Esophagus (tissue), 2 donors: Measurements from ENCODE around the gene BIN2. TPM values are rescaled to one million over a fixed set of nuclear protein-coding genes. Genes with fewer than 3 reads are reported as not detected.

Experiments
- H3K27ac ChIP-seq, 2 donors: one replicate each; pipeline ENCODE4 v1.5.1; 2013; ENCODE audit warnings: low read depth in 2 of 2, mild to moderate bottlenecking in 2 of 2, inconsistent platforms in 1 of 2, low read length in 1 of 2, moderate library complexity in 1 of 2
- H3K27me3 ChIP-seq, 2 donors: one replicate each; pipeline ENCODE4 v1.6.1; 2013; ENCODE audit warnings: low read length in 2 of 2, control low read depth in 1 of 2, mild to moderate bottlenecking in 1 of 2; ENCODE audit not compliant: insufficient read depth in 2 of 2, control insufficient read depth in 1 of 2
- H3K36me3 ChIP-seq, 2 donors: one replicate each; pipeline ENCODE4 v1.6.1; 2013; ENCODE audit warnings: low read length in 1 of 2; ENCODE audit not compliant: control insufficient read depth in 2 of 2, insufficient read depth in 2 of 2
- H3K4me1 ChIP-seq, 2 donors: one replicate each; pipeline ENCODE4 v1.6.1; 2013; ENCODE audit warnings: low read length in 1 of 2; ENCODE audit not compliant: control insufficient read depth in 2 of 2, insufficient read depth in 2 of 2
- H3K4me3 ChIP-seq, 2 donors: one replicate each; pipeline ENCODE4 v1.5.1; 2013; ENCODE audit warnings: low read length in 2 of 2, mild to moderate bottlenecking in 2 of 2, low read depth in 1 of 2, moderate library complexity in 1 of 2
- H3K9me3 ChIP-seq, 2 donors: one replicate each; pipeline ENCODE4 v1.6.1; 2013; ENCODE audit warnings: mild to moderate bottlenecking in 2 of 2, low read depth in 1 of 2, low read length in 1 of 2, moderate library complexity in 1 of 2; ENCODE audit not compliant: control insufficient read depth in 2 of 2, insufficient read depth in 1 of 2
- polyA plus RNA-seq, 2 donors: library from polyadenylated mRNA; stranded (reverse); fragments of 200-250 nt; gene quantifications; one replicate each; pipeline ENCODE4 v1.2.3, GENCODE V29; 2013
- donor health status: healthy with polysubstance abuse.
- donor health status: Bipolar disorder and iron deficiency.

The BIN2 gene
- polyA plus RNA-seq, 2 donors = 1.7 to 2.4 TPM

- Histone ChIP-seq H3K27ac (no peak overlapping the region), H3K9me3 (no peaks in the 10 kb centered on the region), H3K4me3 (no peak overlapping the region), H3K36me3 (no peaks in the 10 kb centered on the region), H3K4me1 (no peaks in the 10 kb centered on the region), H3K27me3 (no peaks in the 10 kb centered on the region)
Measured at GRCh38 chr12:51232642-51233041, 91.3 kb downstream of the BIN2 start.

Other genes with a start within 250 kb of the BIN2 start
- gene CSRNP2, start 240.6 kb downstream of the BIN2 start, polyA plus RNA-seq = 1 to 10 TPM; 4.8 to 7.3 TPM
- 1 to 10 TPM; 7.6 to 9.6 TPM for gene TFCP2, start 151.0 kb downstream of the BIN2 start, polyA plus RNA-seq
- gene POU6F1, start 106.1 kb downstream of the BIN2 start, polyA plus RNA-seq = 1 to 10 TPM; 2.5 to 3.6 TPM
- gene DAZAP2, start 85.3 kb downstream of the BIN2 start, polyA plus RNA-seq = 100 to 1,000 TPM in 1 of 2 donors, 10 to 100 TPM in 1; 66.5 to 185 TPM
- gene SMAGP, start 53.8 kb downstream of the BIN2 start, polyA plus RNA-seq = 100 to 1,000 TPM in 1 of 2 donors, 10 to 100 TPM in 1; 75.2 to 149 TPM
- not detected for gene CELA1, start 22.5 kb upstream of the BIN2 start, polyA plus RNA-seq
- gene GALNT6, start 67.2 kb upstream of the BIN2 start, polyA plus RNA-seq = 1 to 10 TPM in 1 of 2 donors, under 1 TPM in 1; 0.94 to 1.1 TPM
- gene SLC4A8, start 100.7 kb upstream of the BIN2 start, polyA plus RNA-seq = under 1 TPM; 0.04 to 0.05 TPM